AG08395 (cell line): Measurements from ENCODE around the gene CT83.
A peak's percentile ranks its signal among the peaks of the same experiment; 100 is the strongest.

Experiments used
- DNase-seq: peaks from one replicate; pipeline ENCODE4 v3.0.0; 2012; ENCODE audit warnings: mixed read lengths, low spot score

Gene CT83, protein sequence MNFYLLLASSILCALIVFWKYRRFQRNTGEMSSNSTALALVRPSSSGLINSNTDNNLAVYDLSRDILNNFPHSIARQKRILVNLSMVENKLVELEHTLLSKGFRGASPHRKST

DNA sequence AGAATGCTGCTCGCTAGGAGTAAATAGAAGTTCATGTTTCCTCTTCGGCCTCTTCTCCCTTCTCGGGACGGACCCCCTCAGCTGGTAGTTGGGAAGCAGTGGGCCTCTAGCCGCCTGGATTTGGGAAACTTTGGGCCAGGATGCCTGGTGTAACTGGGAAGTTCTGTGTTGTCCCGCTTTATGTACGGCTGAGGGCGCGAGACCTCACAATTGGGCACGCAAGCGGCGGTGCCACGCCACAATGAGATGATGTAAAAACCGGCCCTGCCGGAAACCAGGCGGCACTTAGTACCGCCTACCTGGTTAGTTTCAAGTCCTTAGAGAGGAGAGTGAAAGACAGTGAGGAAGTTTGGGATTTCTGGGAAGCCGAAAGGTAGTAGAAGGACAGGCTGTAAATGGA is at the start of gene CT83:
Gene CT83, minus strand, starts transcription at position 155 of the 400 bp plus-strand sequence. Its CDS starts 120 bp downstream, at position 35.
- no peak for DNase-seq

DNA sequence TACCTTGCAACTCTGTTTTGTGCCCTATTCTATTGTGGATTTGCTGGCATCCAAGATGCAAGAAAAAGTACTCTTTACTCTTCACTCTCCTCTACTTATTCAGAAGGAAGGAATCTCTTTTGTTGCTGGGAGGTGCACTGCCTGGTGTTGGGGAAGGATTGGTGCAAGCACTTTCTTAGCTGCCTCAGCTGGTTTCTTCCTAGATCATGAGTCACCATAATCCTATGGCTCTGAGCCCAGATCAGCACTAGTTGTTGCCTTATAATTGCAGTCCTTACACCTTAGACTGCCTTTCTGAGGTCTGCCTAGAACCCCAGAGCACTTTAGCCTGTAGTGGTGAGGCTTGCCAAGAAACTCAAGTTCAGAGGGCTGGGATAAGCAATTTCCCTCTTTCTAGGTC is 37.0 kb upstream of the CT83 start:
- no peak for DNase-seq

DNA sequence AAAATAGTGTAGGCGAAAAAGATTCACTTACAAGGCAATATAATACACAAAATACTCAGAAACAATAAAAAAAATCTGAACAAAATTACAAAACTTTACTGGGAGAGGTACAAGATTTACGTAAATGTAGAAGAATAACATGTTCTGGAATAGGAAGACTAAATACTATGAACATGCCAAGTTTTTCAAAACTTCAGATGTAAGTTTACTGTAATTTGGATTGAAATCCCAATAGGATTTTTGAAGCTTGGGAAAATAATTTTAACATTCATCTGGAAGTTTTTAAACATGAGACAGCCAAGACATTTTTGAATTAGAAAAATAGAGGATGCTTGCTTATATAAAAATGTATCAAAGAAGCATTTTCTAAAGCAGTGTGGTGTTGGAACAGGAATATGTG is 30.5 kb upstream of the CT83 start:
- no peak for DNase-seq

- DNase-seq, result peak; percentile 2
Observed at GRCh38 chrX:116490104-116490503, 27.3 kb upstream of the CT83 start.

- no peak for DNase-seq
Observed at GRCh38 chrX:116480059-116480458, 17.3 kb upstream of the CT83 start.

DNA sequence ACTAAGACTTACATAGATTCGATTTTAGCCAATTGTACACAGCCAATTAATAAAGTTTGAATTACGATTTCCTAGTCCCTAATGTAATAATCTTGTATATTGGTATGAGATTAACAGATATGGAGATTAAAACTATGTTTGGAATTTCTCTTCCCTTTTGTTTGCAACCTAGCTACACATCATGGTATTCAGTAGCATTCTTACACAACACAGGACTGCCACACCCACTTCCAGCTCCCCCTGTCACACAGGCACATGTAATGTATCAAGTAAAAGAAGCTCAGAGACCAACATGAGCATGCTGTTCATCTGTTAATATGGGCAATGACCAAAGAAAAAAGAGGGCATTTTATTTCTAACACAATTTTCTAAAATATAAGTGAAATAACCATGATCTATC is 13.6 kb downstream of the CT83 start:
- DNase-seq, result no peak

DNA sequence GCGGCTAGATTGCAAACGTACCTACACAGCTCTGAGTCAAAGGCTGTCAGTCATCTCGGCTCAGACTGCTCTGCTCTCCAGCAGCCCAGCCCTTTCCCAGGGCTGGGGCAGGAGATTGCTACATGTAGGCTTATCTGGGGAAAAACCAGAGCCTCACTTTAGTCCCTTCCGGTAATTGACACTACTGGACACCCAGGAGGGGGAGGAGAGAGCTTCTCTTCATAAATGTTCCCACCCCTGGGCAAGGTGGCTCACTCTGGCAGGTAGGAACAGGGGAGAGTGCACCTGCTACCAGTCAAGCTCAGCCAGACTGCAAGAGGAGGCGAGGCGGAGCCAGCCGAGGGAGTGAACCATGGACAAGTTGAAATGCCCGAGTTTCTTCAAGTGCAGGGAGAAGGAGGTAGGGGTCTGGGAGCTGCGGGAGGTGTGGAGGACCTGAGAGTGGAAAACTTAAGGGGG is 26.4 kb downstream of the CT83 start, which contains the start of gene SLC6A14:
Gene SLC6A14, plus strand, starts transcription at position 249 of the 459 bp plus-strand sequence. Its CDS starts 104 bp downstream, at position 353.
- DNase-seq, result no peak

DNA sequence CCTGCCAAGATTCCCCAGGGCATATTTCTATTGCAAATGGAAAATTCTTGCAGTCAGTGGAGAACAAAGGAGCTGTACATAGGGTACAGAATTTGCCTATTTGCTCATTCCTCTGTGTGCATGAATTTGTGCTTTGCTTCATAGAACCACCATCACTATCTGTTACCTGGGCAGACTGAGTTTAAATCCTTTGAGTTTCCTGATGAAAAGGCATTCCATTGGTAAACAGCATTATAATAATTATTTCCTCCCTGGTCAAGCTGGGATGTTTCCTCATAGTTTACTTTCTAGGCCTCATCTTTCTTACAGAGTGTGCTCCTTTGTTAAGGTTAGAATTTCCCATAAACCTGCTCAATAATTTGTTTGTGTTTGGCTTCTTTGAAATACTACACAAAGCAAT is 27.2 kb downstream of the CT83 start:
- DNase-seq, result no peak

DNA sequence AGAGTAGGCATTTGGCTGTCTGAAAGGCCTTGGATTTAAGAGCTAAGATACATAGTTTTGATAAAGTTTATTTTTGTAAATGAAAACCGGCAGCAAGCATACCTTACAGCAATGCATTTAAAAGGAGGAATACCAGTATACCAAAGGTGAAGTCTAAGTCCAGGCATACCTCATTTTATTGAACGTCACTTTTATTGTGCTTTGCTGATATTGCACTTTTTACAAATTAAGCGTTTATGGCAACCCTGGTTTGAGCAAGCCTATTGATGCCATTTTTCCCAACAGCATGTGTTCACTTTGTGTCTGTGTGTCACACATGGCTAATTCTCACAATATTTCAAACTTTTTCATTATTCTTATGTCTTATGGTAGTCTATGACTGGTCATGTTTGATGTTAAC is 34.8 kb downstream of the CT83 start:
- DNase-seq, result no peak

DNA sequence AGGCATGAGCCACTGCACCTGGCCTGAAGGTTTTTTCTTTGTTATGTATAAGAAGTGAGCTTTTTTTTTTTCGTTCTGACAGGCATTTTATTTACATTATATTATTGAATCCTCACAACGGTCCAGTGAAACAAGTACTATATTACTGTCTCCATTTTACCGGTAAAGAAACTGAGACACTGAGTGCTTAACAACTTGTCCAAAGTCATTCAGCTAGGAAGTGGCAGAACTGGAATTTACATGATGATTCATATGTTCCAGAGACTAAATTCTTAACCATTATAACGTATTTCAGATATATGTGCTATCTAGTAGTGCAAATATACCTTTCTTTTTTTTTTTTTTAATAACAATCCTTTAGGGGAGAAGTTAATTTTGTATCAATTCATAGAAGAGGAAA is 44.8 kb downstream of the CT83 start:
- no peak for DNase-seq

DNA sequence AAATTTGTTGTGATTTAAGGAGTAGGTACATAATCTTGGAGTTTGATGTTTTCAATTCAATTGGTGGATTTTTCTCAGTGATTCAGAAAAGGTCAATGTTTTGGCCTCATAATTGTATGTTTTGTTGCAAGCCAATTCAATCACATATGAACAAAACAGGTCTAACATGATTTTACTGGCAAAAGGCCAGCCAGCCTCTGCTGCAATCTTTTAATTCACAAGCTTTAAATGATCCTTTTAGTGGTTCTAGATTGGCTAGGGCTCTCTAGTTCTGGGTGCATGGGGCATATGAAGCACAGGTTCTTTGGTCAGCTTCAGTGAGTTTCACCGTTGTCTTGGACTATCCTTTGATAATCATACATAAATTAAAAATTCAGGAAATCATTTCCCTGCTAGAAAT is 45.6 kb downstream of the CT83 start:
- DNase-seq, result no peak

- no peak for DNase-seq
Observed at GRCh38 chrX:116413273-116413672, 49.5 kb downstream of the CT83 start.
